IMR-90 (cell line): ENCODE results near the gene LAMA4.

Experiments
- CEBPB ChIP-seq: IDR thresholded peaks from 2 replicates; pipeline ENCODE4 v1.6.1; 2012; ENCODE audit warnings: low read depth, low read length, improper control_type of control experiment
- POLR2A ChIP-seq: IDR thresholded peaks from 2 replicates; pipeline ENCODE4 v1.6.1; 2012; ENCODE audit warnings: mild to moderate bottlenecking, low read depth, low read length
- TF ChIP-seq, protein P1 (sequence below): fragments of 150-350 bp; IDR thresholded peaks from 2 replicates; pipeline ENCODE4 v1.6.1; 2017; ENCODE audit warnings: mild to moderate bottlenecking, antibody characterized with exemption, low read length, low read depth
- TF ChIP-seq, protein P2 (sequence below): conservative IDR thresholded peaks from 2 replicates; pipeline ENCODE4 v1.5.1; 2012; ENCODE audit warnings: mild to moderate bottlenecking, low read depth, low read length, improper control_type of control experiment

DNA sequence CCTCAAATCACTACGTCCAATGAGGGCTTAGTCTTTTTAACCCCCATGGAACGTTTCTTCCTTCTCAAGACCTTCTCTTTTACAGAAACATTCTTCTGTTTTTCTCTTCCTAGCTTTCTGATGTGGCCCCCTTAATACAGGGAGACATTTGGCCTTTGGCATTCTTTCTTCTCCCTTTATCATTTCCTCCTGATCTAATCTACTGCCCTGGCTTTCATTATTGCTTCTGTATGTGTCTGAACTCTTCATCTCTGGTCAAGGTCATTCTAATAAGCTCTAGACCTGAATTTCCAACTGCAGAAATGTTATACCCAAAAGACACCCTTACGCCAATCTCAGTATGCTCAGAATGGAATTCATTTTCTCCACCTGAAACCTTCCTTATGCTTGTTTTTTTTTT, 18.4 kb upstream of the LAMA4 start:
- TF ChIP-seq, protein P1, sequence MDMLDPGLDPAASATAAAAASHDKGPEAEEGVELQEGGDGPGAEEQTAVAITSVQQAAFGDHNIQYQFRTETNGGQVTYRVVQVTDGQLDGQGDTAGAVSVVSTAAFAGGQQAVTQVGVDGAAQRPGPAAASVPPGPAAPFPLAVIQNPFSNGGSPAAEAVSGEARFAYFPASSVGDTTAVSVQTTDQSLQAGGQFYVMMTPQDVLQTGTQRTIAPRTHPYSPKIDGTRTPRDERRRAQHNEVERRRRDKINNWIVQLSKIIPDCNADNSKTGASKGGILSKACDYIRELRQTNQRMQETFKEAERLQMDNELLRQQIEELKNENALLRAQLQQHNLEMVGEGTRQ = no peak
- TF ChIP-seq, protein P2, sequence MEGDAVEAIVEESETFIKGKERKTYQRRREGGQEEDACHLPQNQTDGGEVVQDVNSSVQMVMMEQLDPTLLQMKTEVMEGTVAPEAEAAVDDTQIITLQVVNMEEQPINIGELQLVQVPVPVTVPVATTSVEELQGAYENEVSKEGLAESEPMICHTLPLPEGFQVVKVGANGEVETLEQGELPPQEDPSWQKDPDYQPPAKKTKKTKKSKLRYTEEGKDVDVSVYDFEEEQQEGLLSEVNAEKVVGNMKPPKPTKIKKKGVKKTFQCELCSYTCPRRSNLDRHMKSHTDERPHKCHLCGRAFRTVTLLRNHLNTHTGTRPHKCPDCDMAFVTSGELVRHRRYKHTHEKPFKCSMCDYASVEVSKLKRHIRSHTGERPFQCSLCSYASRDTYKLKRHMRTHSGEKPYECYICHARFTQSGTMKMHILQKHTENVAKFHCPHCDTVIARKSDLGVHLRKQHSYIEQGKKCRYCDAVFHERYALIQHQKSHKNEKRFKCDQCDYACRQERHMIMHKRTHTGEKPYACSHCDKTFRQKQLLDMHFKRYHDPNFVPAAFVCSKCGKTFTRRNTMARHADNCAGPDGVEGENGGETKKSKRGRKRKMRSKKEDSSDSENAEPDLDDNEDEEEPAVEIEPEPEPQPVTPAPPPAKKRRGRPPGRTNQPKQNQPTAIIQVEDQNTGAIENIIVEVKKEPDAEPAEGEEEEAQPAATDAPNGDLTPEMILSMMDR = no peak
- TF ChIP-seq POLR2A = no peak
- no peak for TF ChIP-seq CEBPB
